GM12875 (cell line): ENCODE data around the gene FARSA.
"Not testable (repeated sequence)": the region's sequence is repeated elsewhere in the genome, so short reads cannot be mapped to it uniquely, and the experiment has no call there.

Source experiments
- H3K4me3 ChIP-seq: one replicate; pipeline ENCODE4 v1.5.1; 2011; ENCODE audit warnings: low read depth, low read length, control low read depth
- CTCF ChIP-seq: IDR thresholded peaks from 2 replicates; pipeline ENCODE4 v1.5.1; 2011; ENCODE audit warnings: low read depth, mild to moderate bottlenecking, control low read depth, inconsistent platforms, low read length, moderate library complexity, borderline replicate concordance; ENCODE audit not compliant: insufficient read depth

FARSA gene

GRCh38 chr19:12956446-12957388 is 23.2 kb upstream of the FARSA start, which contains the start of gene GADD45GIP1:
TSS of gene GADD45GIP1 (minus strand) at chr19:12957223. CDS start at chr19:12957212, 11 bp downstream.
- no peak for TF ChIP-seq CTCF
- peak within 1 kb of the TSS; percentile 99 for H3K4me3 ChIP-seq

GRCh38 chr19:12955996-12956395 is 22.5 kb upstream of the FARSA start:
- TF ChIP-seq CTCF: no peak

GRCh38 chr19:12955575-12955974 is 22.1 kb upstream of the FARSA start:
- H3K4me3 ChIP-seq: not testable (repeated sequence)

More at GRCh38 chr19:12955996-12956395, 22.5 kb upstream of the FARSA start:
- H3K4me3 ChIP-seq: peak overlapping the region; percentile 99

- TF ChIP-seq CTCF: no peak
- H3K4me3 ChIP-seq: no peak overlapping the region
These were observed 21.1 kb upstream of the FARSA start for GRCh38 chr19:12954612-12954962.

- no peak for TF ChIP-seq CTCF
- H3K4me3 ChIP-seq: no peak overlapping the region
These were observed 20.5 kb upstream of the FARSA start for GRCh38 chr19:12953799-12954611.

- TF ChIP-seq CTCF: no peak
- H3K4me3 ChIP-seq: no peak overlapping the region
These were observed 19.8 kb upstream of the FARSA start for GRCh38 chr19:12953138-12953798.

GRCh38 chr19:12952488-12953137 is 19.1 kb upstream of the FARSA start:
- no peak for TF ChIP-seq CTCF
- no peak overlapping the region for H3K4me3 ChIP-seq

GRCh38 chr19:12952050-12952449 is 18.5 kb upstream of the FARSA start:
- H3K4me3 ChIP-seq: not testable (repeated sequence)
